GM21528 (cell line): ENCODE measurements around the gene RELN.
"Not testable (repeated sequence)": the region's sequence is repeated elsewhere in the genome, so short reads cannot be mapped to it uniquely, and the experiment has no call there.

Source experiments
- ATAC-seq: cut with Tn5 transposase; IDR thresholded peaks from one replicate; pipeline ENCODE4 v1.9.1; 2021; ENCODE audit warnings: mild to moderate bottlenecking, moderate library complexity; ENCODE audit not compliant: unreplicated experiment, low FRiP score

Gene RELN

GRCh38 chr7:103796327-103796962, 193.0 kb downstream of the RELN start:
- no peak for ATAC-seq

DNA sequence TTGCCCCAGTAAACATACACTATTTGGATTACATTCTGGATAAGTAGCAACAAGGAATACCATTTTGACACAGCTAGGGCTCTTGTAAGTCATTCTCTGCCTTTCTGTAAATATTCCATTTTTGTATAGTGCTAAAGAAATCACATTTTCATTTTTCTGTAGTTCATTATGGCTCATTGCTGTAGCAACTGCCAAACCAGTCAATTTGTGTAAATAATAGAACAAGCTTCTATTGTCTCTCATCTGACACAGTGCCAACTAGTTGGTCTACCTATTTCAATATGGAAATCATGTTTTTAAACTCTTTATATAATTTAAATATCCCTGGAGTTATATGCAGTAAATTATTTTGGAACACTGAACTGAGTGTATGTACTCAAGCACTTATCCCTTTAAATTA, 193.7 kb downstream of the RELN start:
- no peak for ATAC-seq

DNA sequence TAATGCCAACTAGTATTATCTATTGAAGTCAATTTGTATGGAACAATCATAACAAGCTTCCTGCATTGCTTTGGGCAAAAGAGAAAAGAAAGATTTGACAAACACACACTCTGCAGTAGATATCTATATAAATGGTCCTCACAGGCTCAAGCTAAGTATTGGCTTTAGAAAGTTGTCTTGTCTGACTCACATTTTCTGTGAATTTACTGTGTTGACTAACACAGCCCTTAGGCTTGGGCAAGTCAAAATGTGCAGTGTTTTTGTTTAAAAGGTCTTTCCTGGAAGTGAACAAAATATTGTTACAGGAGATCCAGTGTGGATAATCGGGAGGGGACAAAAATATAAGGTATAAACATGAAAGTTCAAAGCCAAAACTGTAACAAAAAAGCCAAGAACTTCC, 194.4 kb downstream of the RELN start:
- ATAC-seq: no peak

DNA sequence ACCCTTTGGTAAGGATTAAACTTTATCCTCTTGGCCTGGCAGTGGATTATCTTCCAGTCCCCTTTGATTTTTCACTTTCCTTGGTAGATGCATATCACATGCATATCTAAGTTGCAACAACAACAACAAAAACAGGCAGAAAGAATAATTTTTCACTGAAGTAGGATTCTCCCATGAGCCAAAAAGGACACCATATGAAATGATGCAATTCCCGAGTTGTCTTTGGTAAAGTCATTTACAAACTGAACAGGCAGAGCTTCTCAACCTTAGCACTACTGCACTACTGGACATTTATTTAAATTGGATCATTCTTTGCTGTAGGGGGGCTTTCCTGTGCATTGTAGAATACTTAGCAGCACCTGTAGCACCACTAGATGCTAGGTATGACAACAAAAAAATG, 195.0 kb downstream of the RELN start:
- ATAC-seq: no peak

DNA sequence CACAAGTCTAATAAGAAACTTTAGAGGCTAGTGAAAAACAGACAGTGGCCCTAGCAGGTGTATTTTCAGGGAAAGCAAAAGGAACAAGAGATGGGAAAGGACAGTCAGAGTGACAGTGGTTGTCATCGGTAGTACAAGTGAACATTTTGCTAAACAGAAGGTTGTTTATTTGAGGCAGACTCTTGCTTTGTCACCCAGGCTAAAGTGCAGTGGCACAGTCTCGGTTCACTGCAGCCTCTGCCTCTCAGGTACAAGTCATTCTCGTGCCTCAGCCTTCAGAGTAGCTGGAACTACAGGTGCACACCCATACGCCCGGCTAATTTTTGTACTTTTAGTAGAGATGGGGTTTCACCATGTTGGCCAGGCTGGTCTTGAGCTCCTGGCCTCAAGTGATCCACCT, 195.8 kb downstream of the RELN start:
- ATAC-seq: no peak

DNA sequence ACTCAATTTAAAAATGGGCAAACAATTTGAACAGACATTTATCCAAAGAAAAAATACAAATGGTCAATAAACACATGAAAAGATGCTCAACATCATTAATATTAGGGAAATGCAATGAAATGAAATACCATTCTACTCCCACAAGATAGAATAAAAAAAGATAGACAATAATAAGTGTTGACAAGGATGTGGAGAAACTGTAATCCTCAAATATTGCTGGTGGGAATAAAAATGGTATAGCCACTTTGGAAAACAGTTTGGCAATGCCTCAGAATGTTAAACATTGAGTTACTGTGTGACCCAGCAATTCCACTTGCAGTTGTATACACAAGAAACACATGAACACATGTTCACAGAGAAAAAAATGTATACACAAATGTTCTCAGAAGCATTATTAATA, 197.6 kb downstream of the RELN start:
- no peak for ATAC-seq

DNA sequence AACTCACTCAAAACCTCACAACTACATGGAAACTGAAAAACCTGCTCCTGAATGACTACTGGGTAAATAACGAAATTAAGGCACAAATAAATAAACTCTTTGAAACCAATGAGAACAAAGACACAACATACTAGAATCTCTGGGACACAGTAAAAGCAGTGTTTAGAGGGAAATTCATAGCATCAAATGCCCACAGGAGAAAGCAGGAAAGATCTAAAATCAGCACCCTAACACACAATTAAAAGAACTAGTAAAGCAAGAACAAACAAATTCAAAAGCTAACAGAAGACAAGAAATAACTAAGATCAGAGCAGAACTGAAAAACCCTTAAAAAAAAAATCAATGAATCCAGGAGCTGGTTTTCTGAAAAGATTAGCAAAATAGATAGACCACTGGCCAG, 202.4 kb downstream of the RELN start:
- ATAC-seq: not testable (repeated sequence)

DNA sequence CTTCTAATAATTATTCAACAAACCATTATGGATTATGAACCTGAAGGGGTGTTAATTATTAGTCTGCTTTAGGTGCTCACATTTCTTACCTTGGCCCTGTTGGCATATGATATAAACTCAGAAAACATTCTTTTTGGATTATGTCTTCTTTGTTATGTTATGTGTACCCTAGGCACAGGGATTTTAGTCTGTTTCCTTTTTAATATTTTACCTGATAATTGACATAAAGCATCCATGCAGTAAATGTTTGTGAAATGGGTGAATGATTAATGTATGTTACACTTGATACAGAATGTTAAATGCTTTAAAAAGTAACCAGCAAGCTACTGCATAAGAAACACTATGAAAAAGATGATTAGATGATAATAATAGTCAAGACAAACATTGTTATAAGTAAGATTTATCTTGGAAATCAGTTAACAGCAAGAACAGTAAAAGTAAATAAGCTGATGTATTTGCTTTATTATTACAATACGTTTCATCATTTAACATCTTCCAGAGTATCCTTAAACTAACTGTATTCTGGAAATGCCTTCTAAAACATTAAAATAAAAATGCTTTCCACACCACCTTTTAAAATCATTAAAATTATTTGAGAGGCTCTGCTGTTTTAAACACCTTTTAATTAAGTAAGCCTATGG, 204.7 kb downstream of the RELN start:
- ATAC-seq: no peak

DNA sequence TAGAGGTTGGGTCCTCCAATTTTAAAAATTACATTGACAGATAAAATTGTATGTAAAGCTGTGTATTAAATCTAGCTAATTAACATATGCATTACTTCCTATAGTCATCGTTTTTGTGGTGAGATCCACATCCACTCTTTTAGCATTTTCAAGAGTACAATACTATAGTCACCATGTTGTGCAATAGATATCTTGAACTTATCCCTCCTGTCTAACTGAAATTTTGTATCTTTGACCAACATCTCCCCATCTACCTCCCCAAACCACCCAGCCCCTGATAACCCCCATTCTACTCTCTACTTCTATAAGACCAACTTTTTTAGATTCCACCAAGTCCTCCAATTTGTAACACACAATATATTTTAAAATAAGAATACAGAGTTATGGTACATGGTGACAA, 208.0 kb downstream of the RELN start:
- no peak for ATAC-seq

- ATAC-seq: not testable (repeated sequence)
Measured at GRCh38 chr7:103780561-103780960, 208.9 kb downstream of the RELN start.

- no peak for ATAC-seq
Measured at GRCh38 chr7:103777440-103777839, 212.0 kb downstream of the RELN start.

- no peak for ATAC-seq
Measured at GRCh38 chr7:103773726-103774125, 215.7 kb downstream of the RELN start.

DNA sequence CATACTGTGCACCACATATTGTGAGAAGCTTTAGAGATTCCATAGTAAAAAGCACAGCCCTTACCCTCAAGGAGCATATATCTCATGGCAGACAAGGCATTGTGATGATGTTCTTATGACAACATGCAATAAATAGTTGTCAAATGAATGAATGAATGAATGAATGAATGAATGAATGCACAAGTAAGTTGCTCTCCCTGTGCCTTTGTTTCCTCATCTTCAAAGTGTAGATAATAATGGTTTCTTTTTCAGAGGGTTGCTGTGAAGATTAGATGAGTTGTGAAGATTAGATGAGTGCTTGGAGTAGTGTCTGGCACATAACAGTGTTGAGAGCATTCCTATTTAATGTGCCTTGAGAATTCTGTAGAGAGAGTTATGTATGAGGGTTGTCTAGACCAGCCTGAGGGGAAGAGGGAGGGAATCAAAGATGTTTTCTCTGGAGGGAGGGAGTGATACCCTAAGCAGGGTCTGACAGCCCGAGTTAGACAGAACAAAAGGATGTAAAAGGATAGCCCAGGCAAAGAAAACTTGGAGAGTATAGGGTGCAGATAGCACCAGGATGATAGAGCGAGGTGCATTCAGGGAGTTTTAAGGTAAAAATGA, 217.2 kb downstream of the RELN start:
- ATAC-seq: no peak

DNA sequence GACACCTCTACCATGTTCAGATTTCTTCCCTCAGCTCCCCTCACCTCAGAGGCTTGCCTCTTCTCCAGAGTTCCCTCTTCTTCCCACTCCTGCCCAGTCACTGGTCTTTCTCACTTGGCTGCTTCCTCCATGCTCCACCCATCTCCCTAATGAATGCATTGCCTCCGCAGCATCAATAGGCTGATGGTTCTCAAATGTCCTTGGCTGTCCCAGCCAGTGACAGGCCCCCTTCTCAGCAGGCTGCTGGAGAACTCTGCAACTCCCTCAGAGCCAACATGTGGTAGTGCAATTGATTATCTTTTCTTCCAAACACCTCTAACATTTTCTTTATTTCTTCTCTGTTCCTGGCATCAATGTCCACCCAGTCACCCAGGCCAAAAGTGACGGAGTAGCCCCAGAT, 218.2 kb downstream of the RELN start:
- no peak for ATAC-seq

- no peak for ATAC-seq
Measured at GRCh38 chr7:103766660-103767059, 222.8 kb downstream of the RELN start.

DNA sequence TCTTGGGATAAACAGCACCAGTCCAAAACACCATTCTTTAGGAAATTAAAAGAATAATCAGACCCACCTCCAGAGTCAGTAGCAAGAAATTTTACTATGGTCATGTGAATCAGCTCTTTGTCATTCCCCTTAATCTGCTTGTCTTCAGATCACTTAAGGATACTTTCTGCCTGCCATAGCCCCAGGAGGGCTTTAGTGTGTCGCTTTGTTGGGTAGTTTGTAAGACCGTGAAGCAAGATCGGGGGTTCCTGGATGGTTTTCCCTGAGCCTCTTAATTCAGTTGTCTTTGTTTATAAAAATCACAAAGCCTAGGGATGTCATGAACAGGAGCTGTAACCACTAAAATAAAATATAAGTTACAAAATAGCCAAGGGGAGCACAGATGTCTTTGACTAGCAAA, 223.6 kb downstream of the RELN start:
- ATAC-seq: no peak

DNA sequence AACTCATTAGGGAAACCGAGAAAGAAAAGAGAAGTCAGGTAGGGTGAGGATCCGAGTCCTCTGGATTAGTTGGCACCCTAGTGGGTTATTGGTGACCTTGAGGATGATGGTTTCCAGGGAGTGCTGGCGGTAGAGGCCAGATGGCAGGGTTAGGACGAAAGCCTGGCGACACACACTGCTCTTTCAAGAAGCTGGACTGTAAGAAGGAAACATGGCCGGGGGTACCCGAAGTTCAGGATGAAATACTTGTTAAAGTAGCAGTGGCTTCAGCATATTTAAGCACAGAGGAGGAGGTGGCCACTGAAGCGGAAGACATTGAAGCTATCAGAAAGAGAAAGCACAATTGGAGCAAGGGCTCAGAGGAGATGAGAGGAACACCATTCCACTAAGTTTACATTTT, 224.6 kb downstream of the RELN start:
- ATAC-seq: no peak

DNA sequence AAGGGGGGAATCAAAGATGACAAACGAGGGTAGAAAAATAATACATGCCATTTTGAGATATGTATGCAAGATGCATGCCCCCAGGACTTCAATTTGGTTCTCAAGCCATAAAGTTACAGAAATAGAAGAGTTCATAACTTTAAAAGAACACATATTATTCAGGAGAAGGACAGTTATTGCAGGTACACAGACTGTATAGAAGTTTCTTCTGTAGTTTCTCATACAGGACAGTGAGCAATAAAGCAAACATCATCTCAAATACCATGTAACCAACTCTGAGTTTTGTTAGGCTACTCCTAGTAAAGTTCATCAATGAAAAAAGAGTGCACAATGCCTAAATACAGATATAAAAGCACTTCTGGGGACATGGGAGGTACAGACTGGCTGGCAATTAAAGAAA, 226.6 kb downstream of the RELN start:
- no peak for ATAC-seq

DNA sequence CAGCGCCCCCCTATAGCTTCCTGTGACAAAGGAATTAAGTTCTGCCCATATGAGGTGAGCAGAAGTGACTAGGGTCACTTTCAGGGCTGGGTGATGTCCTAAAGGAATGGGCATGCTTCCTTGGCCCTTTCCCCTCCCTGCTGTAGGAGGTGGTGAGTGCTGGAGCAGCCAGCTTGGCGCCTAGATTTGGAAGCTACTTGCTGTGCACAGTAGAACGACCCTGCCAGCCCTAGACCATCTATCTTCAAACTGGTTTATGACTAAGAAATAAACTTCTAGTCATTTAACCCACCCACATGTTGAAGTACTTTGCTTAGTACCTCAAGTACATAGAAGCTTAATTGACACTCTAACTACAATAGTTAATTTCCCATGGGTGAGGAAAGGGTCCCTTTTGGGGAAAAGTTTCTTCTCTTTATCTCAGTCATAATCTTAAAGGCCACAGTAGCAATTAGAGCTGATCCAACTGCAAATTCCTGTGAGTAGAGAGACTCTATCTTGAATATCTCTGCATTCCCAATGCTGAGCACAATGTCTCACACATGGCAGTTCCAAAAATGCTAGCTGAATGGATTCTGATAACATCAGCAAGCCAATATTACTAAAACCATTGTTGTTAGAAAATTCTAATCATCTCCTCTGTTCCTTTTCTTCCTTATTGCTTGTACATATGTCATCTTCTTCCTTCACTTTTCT, 227.2 kb downstream of the RELN start:
- no peak for ATAC-seq

DNA sequence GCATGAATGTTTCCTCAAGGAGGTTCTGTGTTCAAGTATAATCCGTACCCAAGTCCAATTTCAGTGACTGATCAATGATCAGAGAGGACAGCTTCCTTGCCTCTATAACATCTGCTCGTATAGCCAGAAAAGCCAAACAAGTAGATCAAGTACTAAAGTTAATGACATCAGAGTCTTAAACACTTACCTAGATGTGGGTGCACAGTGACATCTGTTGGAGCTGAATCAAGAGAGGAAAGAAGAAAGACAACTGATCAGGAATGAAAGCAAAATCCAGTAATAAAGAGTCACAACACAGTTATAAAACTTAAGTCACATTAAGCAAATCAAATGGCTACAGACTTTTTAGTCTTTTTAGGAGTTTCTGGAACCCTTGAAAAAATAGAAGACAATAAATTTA, 236.5 kb downstream of the RELN start:
- ATAC-seq: no peak

DNA sequence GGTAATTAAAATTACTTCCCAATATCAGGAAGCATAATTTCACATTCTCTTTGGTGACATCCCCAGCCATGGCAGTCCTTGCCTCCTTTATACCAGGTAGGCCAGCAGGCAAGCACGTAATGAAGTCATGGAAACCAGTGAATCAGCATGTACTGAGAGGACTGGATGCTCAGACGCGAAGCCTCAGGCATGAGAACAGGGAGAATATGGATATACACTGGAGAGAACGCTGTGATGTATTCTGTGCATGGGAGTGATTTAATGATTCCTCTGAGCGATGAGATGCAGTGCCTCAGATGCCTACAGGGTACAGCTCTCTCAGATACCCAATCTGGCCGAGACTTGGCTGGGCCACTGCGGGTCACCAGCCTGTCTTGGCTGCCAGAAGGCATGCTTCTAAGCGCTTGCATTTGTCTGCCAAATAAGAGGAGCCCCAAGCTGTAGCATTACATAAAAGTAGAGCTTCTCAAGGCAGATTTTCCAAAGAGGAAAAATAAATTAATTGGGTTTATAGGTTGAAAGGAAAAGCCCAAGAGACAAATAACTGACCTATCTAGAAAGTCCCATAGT, 238.1 kb downstream of the RELN start:
- no peak for ATAC-seq
